HCT116 (cell line): Measurements from ENCODE around the gene TMSB10. TPM values are rescaled to one million over a fixed set of nuclear protein-coding genes. Genes with fewer than 3 reads are reported as not detected.

Experiments used
- ATAC-seq: fragments of 200-7000 bp; cut with Tn5 transposase; 2 replicates; pipeline ENCODE4 v1.9.1; 2020; ENCODE audit warnings: mild to moderate bottlenecking, moderate library complexity
- BruUV-seq: library from RNA; stranded (reverse); fragments of 400-500 nt; replicated peaks from 2 replicates; lab custom pipeline; 2021; lab: Mats Ljungman, UMichigan
- CTCF ChIA-PET: fragments of 300-600 bp; sonication (Branson Sonifier 250); formaldehyde crosslinking; loops from one replicate; lab custom pipeline; 2021; ENCODE audit warnings: antibody characterized with exemption; lab: Charles Lee
- POLR2A ChIA-PET: fragments of 300-600, 350-600 bp; sonication (Branson Sonifier 250); formaldehyde crosslinking; loops from one replicate; lab custom pipeline; 2021; ENCODE audit warnings: antibody characterized with exemption; lab: Charles Lee
- RAD21 ChIA-PET, 2 experiments: fragments of 300-600 bp; sonication (Branson Sonifier 250); formaldehyde crosslinking; loops; one replicate each; lab custom pipeline; 2023; ENCODE audit warnings: low total read pairs in 2 of 2; ENCODE audit not compliant: uncharacterized antibody in 2 of 2, unreplicated experiment in 2 of 2, low non-redundant PET in 1 of 2; lab: Charles Lee
- DNase-seq: peaks from one replicate; pipeline ENCODE4 v3.0.0-alpha.2; 2010; ENCODE audit warnings: low read depth, low spot score
- H2AFZ ChIP-seq: fragments of 200-600 bp; shearing (Covaris generic), sonication (generic); 2 replicates; pipeline ENCODE4 v1.6.1; 2017; ENCODE audit warnings: low read depth, mixed run types, mixed read lengths, antibody characterized with exemption, low read length; ENCODE audit not compliant: poor library complexity, severe bottlenecking
- H3K27ac ChIP-seq: 2 replicates; pipeline ENCODE4 v1.5.1; 2012; ENCODE audit warnings: low read depth, low read length
- H3K27me3 ChIP-seq: fragments of 200-600 bp; sonication (generic); 2 replicates; pipeline ENCODE4 v1.6.1; 2016; ENCODE audit warnings: mixed run types, low read length, mixed read lengths; ENCODE audit not compliant: insufficient read depth
- H3K36me3 ChIP-seq, 2 experiments: fragments of 200-500 bp in 1 of 2; fragments of 200-600 bp in 1 of 2; sonication (Bioruptor generic) in 1 of 2; sonication (generic) in 1 of 2; 2 replicates each; pipeline versions ENCODE4 v1.5.1 to v1.6.1; 2014 to 2016; ENCODE audit warnings: low read length in 2 of 2, inconsistent platforms in 1 of 2, mixed read lengths in 1 of 2, mixed run types in 1 of 2; ENCODE audit not compliant: insufficient read depth in 2 of 2, control insufficient read depth in 1 of 2
- H3K4me1 ChIP-seq, 2 experiments: fragments of 200-600 bp in 1 of 2; sonication (generic) in 1 of 2; 2 replicates each; pipeline versions ENCODE4 v1.5.1 to v1.6.1; 2012 to 2017; ENCODE audit warnings: low read length in 2 of 2, inconsistent platforms in 1 of 2, mild to moderate bottlenecking in 1 of 2, mixed read lengths in 1 of 2, mixed run types in 1 of 2, moderate library complexity in 1 of 2; ENCODE audit not compliant: insufficient read depth in 2 of 2, control insufficient read depth in 1 of 2
- H3K4me2 ChIP-seq: fragments of 200-600 bp; sonication (generic); 2 replicates; pipeline ENCODE4 v1.6.1; 2017; ENCODE audit warnings: mixed run types, low read length, mixed read lengths
- H3K4me3 ChIP-seq, 2 experiments: fragments of 200-600 bp in 1 of 2; sonication (generic) in 1 of 2; replicated peaks in 1 of 2; 2 replicates each; pipeline ENCODE4 v1.5.1; 2011 to 2016; ENCODE audit warnings: low read length in 2 of 2, control low read depth in 1 of 2, low read depth in 1 of 2, mild to moderate bottlenecking in 1 of 2, mixed read lengths in 1 of 2, mixed run types in 1 of 2
- H3K79me2 ChIP-seq: fragments of 200-600 bp; sonication (generic); 2 replicates; pipeline ENCODE4 v1.6.1; 2017; ENCODE audit warnings: mild to moderate bottlenecking, mixed run types, low read length, moderate library complexity, mixed read lengths; ENCODE audit not compliant: insufficient read depth
- H3K9ac ChIP-seq: fragments of 200-600 bp; sonication (generic); 2 replicates; pipeline ENCODE4 v1.6.1; 2016; ENCODE audit warnings: low read length, mixed read lengths
- H3K9me2 ChIP-seq: fragments of 200-600 bp; sonication (generic), shearing (Covaris generic); 2 replicates; pipeline ENCODE4 v1.6.1; 2017; ENCODE audit warnings: mixed run types, mild to moderate bottlenecking, moderate library complexity; ENCODE audit not compliant: insufficient read depth
- H3K9me3 ChIP-seq, 2 experiments: fragments of 200-500 bp in 1 of 2; fragments of 200-600 bp in 1 of 2; sonication (Bioruptor generic) in 1 of 2; sonication (generic) in 1 of 2; 2 replicates each; pipeline ENCODE4 v1.6.1; 2014 to 2017; ENCODE audit warnings: low read length in 2 of 2, mixed read lengths in 2 of 2, inconsistent platforms in 1 of 2, low read depth in 1 of 2, mild to moderate bottlenecking in 1 of 2, mixed run types in 1 of 2, moderate library complexity in 1 of 2; ENCODE audit not compliant: control insufficient read depth in 1 of 2, insufficient read depth in 1 of 2
- H4K20me1 ChIP-seq: fragments of 200-600 bp; sonication (generic), shearing (Covaris generic); 2 replicates; pipeline ENCODE4 v1.6.1; 2017; ENCODE audit warnings: mixed run types, mild to moderate bottlenecking, moderate library complexity; ENCODE audit not compliant: insufficient read depth
- CBX3 ChIP-seq: IDR thresholded peaks from 2 replicates; pipeline ENCODE4 v1.6.1; 2012; ENCODE audit warnings: low read depth
- CEBPB ChIP-seq: IDR thresholded peaks from 2 replicates; pipeline ENCODE4 v1.6.1; 2012; ENCODE audit warnings: low read depth
- EGR1 ChIP-seq: IDR thresholded peaks from 2 replicates; pipeline ENCODE4 v1.6.1; 2012; ENCODE audit warnings: low read depth
- ELF1 ChIP-seq: IDR thresholded peaks from 2 replicates; pipeline ENCODE4 v1.6.1; 2012; ENCODE audit warnings: low read depth, borderline replicate concordance
- EZH2phosphoT487 ChIP-seq: fragments of 200-600 bp; IDR thresholded peaks from 2 replicates; pipeline ENCODE4 v1.6.1; 2018; ENCODE audit warnings: antibody characterized with exemption, borderline replicate concordance
- JUND ChIP-seq: IDR thresholded peaks from 2 replicates; pipeline ENCODE4 v1.6.1; 2012
- RAD21 ChIP-seq: IDR thresholded peaks from 2 replicates; pipeline ENCODE4 v1.6.1; 2012; ENCODE audit warnings: low read depth, mild to moderate bottlenecking
- SIN3A ChIP-seq: IDR thresholded peaks from 2 replicates; pipeline ENCODE4 v1.6.1; 2012; ENCODE audit warnings: low read depth
- SP1 ChIP-seq: IDR thresholded peaks from 2 replicates; pipeline ENCODE4 v1.6.1; 2012; ENCODE audit warnings: low read depth
- SRF ChIP-seq: IDR thresholded peaks from 2 replicates; pipeline ENCODE4 v1.6.1; 2012; ENCODE audit warnings: low read depth
- ZFX ChIP-seq: fragments of 450-650 bp; IDR thresholded peaks from 2 replicates; pipeline ENCODE4 v1.6.1; 2017
- ZNF274 ChIP-seq: fragments of 200-500 bp; sonication (Bioruptor generic); IDR thresholded peaks from 2 replicates; pipeline ENCODE4 v1.6.1; 2014; ENCODE audit warnings: mild to moderate bottlenecking, low read depth, low read length, inconsistent platforms
- intact Hi-C: fragments of 100-400 bp; cut with micrococcal nuclease; formaldehyde crosslinking; loops from 2 replicates; pipeline ENCODE4 v1.10.0; 2022
- total RNA-seq: library from RNA; stranded (reverse); gene quantifications from one replicate; pipeline ENCODE4 v1.2.1, GENCODE V29; 2021; ENCODE audit not compliant: unreplicated experiment
- TF ChIP-seq, protein P1 (sequence below), 3 experiments: fragments of 200-600 bp in 1 of 3; sonication (generic) in 1 of 3; IDR thresholded peaks in 2 of 3; conservative IDR thresholded peaks in 1 of 3; 2 replicates each; pipeline ENCODE4 v1.5.1; 2012 to 2017; ENCODE audit warnings: low read depth in 2 of 3, low read length in 2 of 3, antibody characterized with exemption in 1 of 3, borderline replicate concordance in 1 of 3, control low read depth in 1 of 3, mild to moderate bottlenecking in 1 of 3, mixed read lengths in 1 of 3, mixed run types in 1 of 3, moderate library complexity in 1 of 3; ENCODE audit not compliant: insufficient read depth in 1 of 3
- TF ChIP-seq, protein P2 (sequence below): IDR thresholded peaks from 2 replicates; pipeline ENCODE4 v1.6.1; 2011; ENCODE audit warnings: mild to moderate bottlenecking, low read length, moderate library complexity; ENCODE audit not compliant: insufficient replicate concordance; ENCODE audit errors: extremely low read depth
- TF ChIP-seq, protein P3 (sequence below): IDR thresholded peaks from 2 replicates; pipeline ENCODE4 v1.6.1; 2012
- TF ChIP-seq, protein P4 (sequence below): IDR thresholded peaks from 2 replicates; pipeline ENCODE4 v1.6.1; 2012

The TMSB10 gene
- total RNA-seq, 1 experiment from 2014 or later = 2,677 TPM

DNA sequence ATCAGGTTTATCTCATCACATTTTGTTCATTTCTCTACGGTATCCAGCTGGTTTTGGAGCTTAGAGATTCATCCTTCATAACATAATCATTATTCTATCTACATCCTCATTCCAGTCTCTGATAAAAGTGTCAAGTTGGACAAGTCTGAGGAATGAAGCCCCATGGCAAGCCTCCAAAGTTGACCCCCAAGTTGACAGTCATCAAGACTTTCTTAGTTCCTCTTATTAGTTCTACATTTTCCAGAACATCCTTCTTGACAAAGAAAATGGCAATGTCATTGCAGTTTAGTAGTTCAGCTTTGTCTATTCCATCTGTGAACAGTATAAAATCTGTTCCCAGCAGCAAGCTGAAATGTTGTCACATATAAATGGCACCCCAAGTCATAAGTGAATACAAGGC lies 4.5 kb upstream of the TMSB10 start:
- peaks cover 5 to 28% of the 10 kb centered on the region in 2 experiments; a peak in 3 of 4 replicates for H3K4me1 ChIP-seq
- TF ChIP-seq, protein P1, sequence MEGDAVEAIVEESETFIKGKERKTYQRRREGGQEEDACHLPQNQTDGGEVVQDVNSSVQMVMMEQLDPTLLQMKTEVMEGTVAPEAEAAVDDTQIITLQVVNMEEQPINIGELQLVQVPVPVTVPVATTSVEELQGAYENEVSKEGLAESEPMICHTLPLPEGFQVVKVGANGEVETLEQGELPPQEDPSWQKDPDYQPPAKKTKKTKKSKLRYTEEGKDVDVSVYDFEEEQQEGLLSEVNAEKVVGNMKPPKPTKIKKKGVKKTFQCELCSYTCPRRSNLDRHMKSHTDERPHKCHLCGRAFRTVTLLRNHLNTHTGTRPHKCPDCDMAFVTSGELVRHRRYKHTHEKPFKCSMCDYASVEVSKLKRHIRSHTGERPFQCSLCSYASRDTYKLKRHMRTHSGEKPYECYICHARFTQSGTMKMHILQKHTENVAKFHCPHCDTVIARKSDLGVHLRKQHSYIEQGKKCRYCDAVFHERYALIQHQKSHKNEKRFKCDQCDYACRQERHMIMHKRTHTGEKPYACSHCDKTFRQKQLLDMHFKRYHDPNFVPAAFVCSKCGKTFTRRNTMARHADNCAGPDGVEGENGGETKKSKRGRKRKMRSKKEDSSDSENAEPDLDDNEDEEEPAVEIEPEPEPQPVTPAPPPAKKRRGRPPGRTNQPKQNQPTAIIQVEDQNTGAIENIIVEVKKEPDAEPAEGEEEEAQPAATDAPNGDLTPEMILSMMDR (IDR thresholded peaks at IDR 0.05 in 2 of 3, conservative IDR thresholded peaks at IDR 0.05 in 1 of 3; ENCODE audit: borderline replicate concordance in 1 of 3, insufficient read depth in 1 of 3, low read depth in 2 of 3, low read length in 2 of 3) = no peak
- TF ChIP-seq SRF (no peak), EZH2phosphoT487 (no peak), SP1 (no peak), RAD21 (no peak), ELF1 (no peak), SIN3A (no peak), CBX3 (no peak), ZFX (no peak), EGR1 (no peak), ZNF274 (no peak), JUND (no peak), CEBPB (no peak)
- TF ChIP-seq, protein P2, sequence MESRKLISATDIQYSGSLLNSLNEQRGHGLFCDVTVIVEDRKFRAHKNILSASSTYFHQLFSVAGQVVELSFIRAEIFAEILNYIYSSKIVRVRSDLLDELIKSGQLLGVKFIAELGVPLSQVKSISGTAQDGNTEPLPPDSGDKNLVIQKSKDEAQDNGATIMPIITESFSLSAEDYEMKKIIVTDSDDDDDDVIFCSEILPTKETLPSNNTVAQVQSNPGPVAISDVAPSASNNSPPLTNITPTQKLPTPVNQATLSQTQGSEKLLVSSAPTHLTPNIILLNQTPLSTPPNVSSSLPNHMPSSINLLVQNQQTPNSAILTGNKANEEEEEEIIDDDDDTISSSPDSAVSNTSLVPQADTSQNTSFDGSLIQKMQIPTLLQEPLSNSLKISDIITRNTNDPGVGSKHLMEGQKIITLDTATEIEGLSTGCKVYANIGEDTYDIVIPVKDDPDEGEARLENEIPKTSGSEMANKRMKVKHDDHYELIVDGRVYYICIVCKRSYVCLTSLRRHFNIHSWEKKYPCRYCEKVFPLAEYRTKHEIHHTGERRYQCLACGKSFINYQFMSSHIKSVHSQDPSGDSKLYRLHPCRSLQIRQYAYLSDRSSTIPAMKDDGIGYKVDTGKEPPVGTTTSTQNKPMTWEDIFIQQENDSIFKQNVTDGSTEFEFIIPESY = no peak
- TF ChIP-seq, protein P3, sequence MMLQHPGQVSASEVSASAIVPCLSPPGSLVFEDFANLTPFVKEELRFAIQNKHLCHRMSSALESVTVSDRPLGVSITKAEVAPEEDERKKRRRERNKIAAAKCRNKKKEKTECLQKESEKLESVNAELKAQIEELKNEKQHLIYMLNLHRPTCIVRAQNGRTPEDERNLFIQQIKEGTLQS = no peak
- TF ChIP-seq, protein P4, sequence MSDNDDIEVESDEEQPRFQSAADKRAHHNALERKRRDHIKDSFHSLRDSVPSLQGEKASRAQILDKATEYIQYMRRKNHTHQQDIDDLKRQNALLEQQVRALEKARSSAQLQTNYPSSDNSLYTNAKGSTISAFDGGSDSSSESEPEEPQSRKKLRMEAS = no peak
- TF ChIP-seq, all 23 proteins: peak for 0
- intact Hi-C loops = no loop called here
- H3K4me3 ChIP-seq = no peak overlapping the region
- POLR2A ChIA-PET = interaction anchor here (0.8 to 1.0 kb wide), 2 partner anchors 19 to 25 kb away, joined by 3 read pairs; no protein-coding TSS in a partner anchor
- no peaks in the 10 kb centered on the region for H3K27me3 ChIP-seq
- no peaks in the 10 kb centered on the region for H3K9me3 ChIP-seq
- DNase-seq (no peak), ATAC-seq (no peak)
- no peaks in the 10 kb centered on the region for H4K20me1 ChIP-seq
- H3K27ac ChIP-seq = no peak overlapping the region
- no peaks in the 10 kb centered on the region; a peak in 2 of 4 replicates for H3K36me3 ChIP-seq
- RAD21 ChIA-PET = no interaction called here
- H3K9me2 ChIP-seq = no peaks in the 10 kb centered on the region
- CTCF ChIA-PET = no interaction called here
- peaks cover 5% of the 10 kb centered on the region for H3K79me2 ChIP-seq
- no peak overlapping the region for H3K4me2 ChIP-seq
- no peak overlapping the region for H2AFZ ChIP-seq
- no TSS peak for BruUV-seq
- H3K9ac ChIP-seq = no peak overlapping the region
